SIG-M5 treated with dmso at 0.1 percent for 504 hours (cell line): ENCODE data around the gene KHNYN.
"Not testable (repeated sequence)": the region's sequence is repeated elsewhere in the genome, so short reads cannot be mapped to it uniquely, and the experiment has no call there.

Experiments used
- DNase-seq: peaks from one replicate; lab custom pipeline; 2025; ENCODE audit not compliant: unreplicated experiment; lab: John Stamatoyannopoulos, UW

KHNYN gene

DNA sequence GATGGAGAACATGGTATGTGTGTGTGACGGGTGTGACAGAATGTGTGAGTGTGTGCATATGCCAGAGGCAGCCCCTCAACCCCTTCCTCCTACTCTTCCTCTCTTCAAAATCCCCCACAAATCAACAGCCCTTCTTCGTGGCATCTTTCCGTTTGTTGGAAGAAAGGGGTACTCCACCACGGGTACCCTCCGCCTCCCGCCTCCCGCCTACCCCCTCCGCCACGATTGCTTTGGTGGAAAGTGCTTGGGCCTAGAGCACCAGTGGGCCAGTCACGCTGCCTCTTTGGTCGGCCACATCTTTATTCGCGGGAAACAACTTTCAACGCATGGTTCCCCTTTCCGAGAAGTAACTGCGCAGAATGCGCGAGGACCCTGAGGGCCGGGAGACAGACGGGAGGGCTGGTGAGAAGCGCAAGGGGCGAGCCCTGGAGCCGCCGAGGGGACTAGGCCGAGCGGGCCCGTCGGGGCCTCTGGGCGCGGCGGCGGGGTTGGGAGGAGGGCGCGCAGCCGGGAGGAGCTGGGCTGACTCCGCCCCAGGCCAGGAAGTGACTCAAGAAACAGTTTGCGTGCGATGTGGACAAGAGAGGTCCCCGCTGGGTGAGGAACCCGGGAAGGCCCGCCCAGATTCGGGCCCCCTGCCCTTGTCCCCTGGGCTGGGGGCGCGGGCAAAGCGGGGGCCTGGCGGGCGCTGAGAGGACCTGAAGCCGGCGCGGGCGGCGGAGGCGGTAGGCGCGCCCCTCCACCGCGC is at the start of gene KHNYN, which contains the start of gene CBLN3:
KHNYN (plus strand) TSS at position 560 of the 748 bp plus-strand sequence. CDS start 777 bp downstream, outside the sequence.
CBLN3 (minus strand) TSS at position 274 of the 748 bp plus-strand sequence. CDS start 614 bp downstream, outside the sequence.
- DNase-seq: peak; percentile 92

DNA sequence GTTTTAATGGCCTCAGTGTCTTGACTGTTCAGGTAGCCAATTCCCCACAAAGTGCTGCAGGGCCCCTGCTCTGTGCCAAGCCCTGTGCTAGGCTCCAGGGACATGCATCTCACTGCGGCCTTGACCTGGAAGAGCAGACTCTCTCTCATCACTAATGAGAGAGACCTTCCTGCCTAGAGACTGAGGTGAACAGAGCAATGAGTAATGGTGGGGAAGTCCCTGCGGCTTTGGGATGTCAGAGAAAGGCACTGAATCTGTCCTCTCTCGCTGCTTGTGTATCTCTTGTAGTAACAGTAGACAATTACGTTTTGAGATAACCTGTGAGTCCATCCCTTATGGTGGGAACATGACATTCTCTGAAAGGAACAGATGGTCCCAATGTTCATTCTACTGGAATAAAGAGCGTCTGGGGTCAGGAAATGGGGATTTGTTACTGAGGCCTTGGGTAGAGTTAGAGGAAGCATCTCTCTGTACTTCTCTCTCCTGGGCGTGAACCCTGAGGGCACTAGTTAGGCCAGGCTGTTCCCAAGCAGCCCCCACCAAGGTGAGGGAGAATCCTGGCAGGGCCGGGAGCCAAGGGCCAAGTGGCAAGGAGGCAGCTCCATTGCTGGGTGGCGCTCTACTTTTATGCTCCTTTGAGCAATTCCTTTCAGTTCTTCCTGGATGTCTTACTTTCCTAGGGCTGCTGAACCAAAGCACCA is 48.2 kb upstream of the KHNYN start:
- DNase-seq: no peak

- DNase-seq: no peak
Measured at GRCh38 chr14:24382064-24382371, 47.7 kb upstream of the KHNYN start.

GRCh38 chr14:24384169-24384568 is 45.6 kb upstream of the KHNYN start:
- DNase-seq: no peak

DNA sequence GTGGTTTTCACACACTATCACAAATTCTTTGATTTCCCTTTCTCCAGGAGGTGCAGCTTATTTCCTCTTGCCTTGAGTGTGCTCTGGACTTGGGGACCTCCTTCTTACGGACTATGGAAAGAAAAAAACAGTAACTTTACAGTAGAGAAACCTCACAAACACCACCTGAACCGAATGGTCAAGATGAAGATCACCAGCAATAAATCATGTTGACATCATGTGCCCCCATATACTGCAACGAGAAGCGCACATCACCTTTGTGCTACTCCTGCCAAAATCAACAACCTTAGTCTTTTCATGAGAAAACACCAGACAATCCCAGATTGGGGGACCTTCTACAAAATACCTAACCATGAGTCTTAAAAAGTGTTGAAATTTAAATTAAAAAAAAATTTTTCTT is 44.2 kb upstream of the KHNYN start:
- no peak for DNase-seq

GRCh38 chr14:24387009-24387345 is 42.8 kb upstream of the KHNYN start:
- no peak for DNase-seq

DNA sequence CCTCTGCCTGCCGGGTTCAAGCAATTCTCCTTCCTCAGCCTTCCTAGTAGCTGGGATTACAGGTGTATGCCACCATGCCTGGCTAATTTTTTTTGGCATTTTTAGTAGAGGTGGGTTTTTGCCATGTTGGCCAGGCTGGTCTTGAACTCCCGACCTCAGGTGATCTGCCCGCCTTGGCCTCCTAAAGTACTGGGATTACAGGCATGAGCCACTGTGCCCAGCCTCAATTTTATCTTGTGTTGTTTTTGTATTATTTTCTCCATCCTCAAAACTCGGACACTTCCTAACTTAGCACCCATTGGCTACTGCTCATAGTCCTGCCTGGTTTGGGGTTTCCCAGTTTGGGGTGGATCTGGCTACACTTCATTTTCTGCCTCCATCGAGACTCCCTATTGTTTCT is 42.2 kb upstream of the KHNYN start:
- DNase-seq: not testable (repeated sequence)

- DNase-seq: no peak
Measured at GRCh38 chr14:24388474-24389179, 41.1 kb upstream of the KHNYN start.

GRCh38 chr14:24389226-24389848 is 40.4 kb upstream of the KHNYN start:
- no peak for DNase-seq

DNA sequence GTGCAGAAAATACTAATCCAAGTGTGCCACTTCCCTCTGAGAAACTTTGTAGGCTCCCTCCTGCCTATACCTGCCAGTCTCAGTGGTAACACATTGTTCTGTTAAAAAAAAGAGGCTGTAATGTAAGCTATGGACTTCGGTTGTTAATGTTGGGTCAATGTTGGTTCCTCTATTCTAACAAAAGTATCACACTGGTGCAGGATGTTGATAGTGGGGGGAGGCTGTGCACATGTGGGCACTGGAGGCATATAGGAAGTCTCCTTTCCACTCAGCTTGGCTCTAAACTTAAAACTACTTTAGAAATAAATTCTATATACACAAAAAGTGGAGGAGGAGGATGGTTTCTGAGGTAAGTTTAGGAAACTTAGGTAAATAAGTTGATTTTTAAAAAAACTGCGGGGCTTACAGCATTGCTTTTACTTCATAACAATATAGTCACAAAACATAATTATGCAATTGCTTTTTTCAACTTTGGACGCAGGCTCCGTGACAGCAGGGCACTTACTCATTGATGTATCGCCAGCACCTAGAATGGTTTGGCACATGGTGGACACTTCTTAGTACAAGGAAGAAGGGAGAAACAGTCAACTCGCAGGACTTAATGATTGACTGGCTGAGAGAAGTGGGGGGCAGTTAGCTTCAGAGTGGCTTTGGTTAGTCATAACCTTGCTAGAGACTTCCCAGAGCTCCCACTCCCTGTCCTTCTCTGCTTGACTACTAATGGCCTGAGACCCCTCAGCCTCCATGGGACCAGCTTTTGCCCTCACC is 38.9 kb upstream of the KHNYN start:
- DNase-seq: no peak

GRCh38 chr14:24392325-24393091 is 37.2 kb upstream of the KHNYN start:
- DNase-seq: peak; percentile 61

DNA sequence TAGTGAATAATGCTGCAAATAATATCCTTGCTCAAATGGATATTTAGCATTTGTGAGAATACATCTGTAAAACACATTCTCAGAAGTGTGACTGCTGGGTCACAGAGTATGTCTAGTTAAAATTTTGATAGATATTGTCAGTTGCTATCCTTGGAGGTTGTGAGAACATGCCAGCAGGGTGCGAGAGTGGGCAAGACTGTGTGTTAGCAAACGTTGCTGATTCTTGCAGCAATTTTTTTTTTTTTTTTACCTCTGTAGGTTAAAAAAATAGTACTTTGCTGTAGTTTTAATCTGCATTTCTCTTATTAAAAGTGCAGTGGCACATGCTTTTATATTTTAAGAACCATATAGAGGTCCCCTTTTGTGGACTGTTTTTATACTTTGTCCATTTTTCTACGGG is 35.5 kb upstream of the KHNYN start:
- DNase-seq: no peak

DNA sequence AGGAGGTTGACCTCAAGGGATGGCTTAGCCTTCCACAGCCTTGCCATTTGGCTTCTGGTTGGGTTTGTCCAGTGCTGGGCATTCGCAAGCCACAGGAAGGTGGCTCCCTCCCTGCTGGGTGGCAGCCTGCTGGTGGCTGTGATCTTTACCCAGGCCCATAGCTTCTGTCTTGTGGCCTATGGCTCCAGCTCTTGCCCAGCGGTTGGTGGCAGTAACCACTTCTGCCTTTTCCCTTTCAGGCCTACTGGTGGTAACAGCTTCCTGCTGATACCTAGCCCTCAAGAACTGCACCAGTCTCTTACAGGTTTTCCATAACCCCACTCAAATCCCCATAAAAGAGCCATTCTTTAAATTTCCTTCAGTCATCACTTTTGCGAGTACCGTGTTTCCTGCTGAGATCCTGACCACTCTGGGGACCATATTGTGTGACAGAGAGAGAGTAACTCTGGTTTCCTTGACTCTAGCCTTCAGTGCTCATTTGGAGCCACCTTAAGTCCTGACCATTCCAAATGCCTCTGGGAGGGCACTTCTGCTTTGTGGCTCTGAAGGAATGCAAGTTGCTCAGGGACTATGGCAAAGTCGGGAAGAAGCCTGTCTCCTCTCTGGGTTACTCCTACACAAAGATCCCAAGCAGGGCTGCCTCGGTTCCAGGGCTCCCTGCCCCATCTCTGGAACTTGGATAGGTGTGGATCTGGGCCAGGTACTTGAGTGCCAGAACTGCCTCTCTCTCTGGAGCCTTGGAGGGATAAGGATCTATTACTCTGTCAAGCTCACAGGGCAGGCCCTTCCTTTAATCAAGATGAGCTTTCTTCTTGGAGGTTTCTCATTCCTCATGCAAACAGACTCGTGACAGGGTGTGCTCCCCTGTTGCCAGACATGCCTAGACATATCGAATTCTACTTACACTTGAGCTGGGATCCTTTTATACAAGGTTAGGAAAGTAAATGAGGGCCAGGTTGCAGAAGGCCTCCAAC is 33.9 kb upstream of the KHNYN start:
- DNase-seq: peak; percentile 22

DNA sequence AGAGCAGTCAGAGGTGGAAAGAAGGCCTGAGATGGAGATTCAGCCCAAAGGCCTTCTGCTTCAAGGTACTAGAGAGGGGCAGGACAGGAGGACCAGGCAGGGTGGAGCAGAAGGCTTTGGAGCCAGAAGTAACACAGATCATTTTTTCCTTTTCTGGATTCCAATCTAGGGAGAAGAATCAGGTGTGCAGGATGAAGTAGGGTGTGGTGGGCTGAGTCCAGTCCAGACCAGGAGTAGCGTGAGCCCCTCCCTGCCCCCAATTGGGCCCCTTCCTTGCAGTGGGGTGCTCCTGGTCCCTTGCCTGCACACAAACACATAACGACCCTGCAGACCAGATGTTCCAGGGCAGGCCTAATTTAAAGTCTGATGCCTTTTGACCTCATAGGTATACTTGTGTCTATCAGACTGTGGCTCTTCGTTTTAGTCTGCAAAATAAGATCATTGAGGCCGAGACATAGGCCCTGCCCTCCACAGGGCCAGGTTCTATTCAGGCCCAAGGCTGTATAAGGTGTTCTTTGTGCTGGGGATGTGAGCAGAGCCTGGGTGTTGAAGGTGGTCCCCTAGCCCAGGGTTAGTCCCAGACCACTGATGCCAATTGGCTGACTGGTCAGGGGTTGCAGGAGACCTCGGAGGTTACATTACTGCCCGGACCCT is 32.0 kb upstream of the KHNYN start:
- no peak for DNase-seq

DNA sequence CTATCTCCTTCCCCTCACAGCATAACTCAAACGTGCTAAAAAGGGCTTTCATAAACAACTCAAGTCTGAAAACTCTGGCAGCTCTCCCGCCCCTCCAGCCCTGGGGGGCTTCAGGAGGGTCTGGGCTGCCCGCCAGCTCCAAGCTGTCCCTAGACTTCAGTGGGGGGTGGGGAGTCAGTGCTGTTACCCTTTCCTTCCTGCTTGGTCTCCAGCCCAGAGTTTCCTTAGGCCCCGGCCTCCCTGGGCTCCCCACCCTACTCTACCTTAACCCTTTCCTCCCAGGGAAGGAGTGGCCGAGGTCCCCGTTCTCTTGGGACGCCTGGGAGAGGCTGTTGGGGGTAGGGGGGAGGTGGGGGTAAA is 31.5 kb upstream of the KHNYN start:
- DNase-seq: no peak

DNA sequence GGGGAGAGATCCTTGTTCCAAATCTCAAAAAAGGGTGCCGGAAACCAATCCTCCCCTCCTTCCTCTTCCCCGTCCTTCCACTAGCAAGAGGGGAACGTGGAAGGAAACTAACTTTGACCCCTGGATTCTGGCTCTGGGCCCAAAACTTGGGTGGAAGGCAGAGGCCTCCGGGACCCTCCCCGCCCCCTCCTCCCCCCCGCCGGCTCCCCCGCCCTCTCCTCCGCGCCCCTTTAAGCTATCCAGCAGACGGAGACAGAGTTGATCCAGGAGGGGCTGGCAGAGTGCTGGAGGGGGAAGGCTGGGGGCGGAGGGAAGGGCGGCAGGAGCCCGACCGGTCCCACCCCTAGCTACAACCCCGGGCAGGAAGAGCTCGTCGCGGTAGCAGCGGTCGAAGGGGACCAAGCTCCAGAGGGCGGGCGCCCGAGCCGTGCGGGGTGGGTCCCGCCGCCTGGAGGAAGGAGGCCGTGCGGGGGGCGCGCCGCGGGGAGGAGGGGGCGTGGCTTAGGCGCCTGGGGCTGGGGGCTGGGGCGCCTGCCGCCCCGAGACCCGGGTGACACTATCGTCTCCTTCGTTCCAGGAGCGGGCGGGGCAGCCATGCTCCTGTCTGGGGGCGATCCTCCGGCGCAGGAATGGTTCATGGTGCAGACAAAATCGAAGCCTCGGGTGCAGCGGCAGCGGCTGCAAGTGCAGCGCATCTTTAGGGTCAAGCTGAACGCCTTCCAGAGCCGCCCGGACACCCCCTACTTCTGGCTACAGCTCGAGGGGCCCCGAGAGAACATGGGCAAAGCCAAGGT is 30.9 kb upstream of the KHNYN start, which contains the start of gene NYNRIN:
NYNRIN (plus strand) TSS at position 351 of the 794 bp plus-strand sequence; CDS start at position 595, 244 bp downstream.
- DNase-seq: no peak

DNA sequence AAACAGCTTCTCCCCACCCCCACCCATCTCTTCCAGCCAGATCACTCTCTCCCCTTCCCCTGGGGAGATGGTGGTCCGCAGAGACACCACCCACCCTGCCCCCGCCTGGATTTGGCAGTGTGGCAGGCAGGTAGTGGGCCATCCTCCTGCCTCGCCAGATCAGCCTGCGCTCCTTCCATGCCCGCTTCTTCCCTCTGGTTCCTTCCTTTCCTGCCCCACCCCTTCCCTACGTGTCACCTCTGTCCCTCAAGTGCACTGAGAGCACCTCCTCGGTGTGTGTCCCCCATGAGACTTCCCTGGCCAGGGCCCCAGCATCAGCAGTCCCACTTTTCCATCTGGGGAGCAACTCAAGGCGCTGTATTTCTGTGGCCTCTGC is 30.3 kb upstream of the KHNYN start:
- DNase-seq: no peak
